ENCODE measurements around the gene METAP1.
"Not testable (repeated sequence)": the region's sequence is repeated elsewhere in the genome, so short reads cannot be mapped to it uniquely, and the experiment has no call there.

Gene METAP1

DNA sequence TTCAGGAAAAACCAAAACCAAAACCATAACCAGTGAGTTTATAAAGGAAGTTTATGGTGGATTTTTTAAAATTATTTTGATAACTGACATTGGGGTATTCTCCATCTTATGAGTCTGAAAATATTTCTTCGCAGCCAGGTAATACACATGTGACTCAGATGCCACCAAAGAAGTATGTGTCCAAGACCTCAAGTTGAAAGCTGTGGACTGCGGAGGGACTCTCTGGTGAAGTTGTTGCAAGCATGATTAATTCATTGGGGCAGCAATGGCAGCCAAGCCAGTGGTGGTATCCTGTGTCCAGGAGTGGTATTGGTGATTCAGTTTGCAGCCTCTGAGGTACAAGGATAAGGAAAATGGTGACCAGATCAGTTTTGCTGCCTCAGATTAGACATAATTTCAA is 107.1 kb downstream of the METAP1 start:
- DNase-seq, result no peak

DNA sequence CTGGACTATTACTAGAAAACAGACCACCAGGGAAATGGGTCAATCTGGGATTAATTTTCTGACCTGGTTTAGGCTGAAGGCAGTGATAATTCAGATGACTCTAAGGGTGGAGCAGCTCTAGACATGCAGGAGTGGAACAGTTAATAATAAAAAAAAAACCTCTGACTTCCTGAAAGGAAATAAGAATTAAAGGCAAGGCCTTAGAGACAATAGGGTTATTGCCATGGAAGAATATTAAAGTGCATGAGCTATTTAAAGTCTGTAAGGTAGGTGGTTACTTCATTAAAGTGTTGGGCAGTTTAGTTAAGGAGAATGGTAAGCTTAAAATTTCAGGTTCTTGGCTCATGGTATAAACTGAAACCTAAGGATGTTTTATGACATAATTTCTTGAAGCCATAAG is 107.6 kb downstream of the METAP1 start:
- DNase-seq, result no peak

DNA sequence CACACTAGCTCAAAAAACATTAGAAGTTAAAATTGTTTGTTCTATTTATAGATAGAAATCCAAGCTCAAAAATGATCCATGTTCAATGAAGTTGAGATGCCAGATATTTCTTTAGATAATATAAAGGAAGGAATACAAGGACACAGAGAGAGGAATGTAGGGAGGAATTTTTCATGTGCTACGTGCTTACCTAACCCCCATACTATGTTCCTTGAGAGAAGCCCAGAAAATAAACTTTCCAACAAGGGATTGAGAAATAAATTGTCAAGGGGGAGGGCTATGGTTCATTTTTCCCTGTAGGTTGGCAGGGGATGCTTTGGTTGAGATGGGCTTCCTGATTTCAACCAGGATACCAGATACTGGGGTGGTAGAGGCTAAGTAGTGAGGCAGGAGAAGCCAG is 108.6 kb downstream of the METAP1 start:
- no peak for DNase-seq

DNA sequence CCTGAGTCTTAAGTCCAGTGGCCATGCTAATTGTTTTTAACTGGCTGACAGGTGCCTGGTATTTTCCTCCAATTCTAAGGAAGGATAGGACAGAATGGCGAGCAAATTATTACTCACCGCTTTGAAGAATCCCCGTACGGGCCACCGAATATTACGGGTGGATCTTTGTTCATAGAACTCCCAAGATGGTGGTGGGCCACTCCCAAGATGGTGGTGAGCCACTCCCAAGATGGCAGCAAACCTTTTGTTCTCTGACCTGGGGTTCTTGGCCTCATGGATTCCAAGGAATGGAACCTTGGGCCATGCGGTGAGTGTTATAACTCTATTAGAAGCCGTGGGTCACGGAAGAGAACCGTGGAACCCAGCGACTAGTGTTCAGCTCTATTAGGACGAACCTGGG is 113.8 kb downstream of the METAP1 start:
- DNase-seq, result not testable (repeated sequence)

Measured in DMS 273 treated with DMSO at 0.1 percent for 48 hours (cell line).